Measurements from ENCODE around the gene EPRS1. TPM values are rescaled to one million over a fixed set of nuclear protein-coding genes. Genes with fewer than 3 reads are reported as not detected.

Gene EPRS1
- polyA plus RNA-seq, 2 of the 4 experiments (the other 2 are of a cell fraction) = 69.4 to 113 TPM

GRCh38 chr1:220031287-220031686, 15.0 kb downstream of the EPRS1 start (continued):
- TF ChIP-seq RNF2 (IDR thresholded peaks at IDR 0.05; ENCODE audit: borderline replicate concordance, low read depth) (no peak), ZNF302 (CRISPR knock-in tag; IDR thresholded peaks at IDR 0.05) (no peak), PHF8 (IDR thresholded peaks at IDR 0.05; ENCODE audit: borderline replicate concordance, low read depth) (no peak), FOXS1 (CRISPR knock-in tag; IDR thresholded peaks at IDR 0.05) (no peak), KDM5A (IDR thresholded peaks at IDR 0.05) (no peak), ESRRA (IDR thresholded peaks at IDR 0.05; ENCODE audit: borderline replicate concordance, low read length) (no peak), ZSCAN20 (CRISPR knock-in tag; IDR thresholded peaks at IDR 0.05) (no peak)

- ATAC-seq = no peak
These were observed 17.9 kb downstream of the EPRS1 start for GRCh38 chr1:220028346-220028895.

GRCh38 chr1:220019071-220019470, 27.2 kb downstream of the EPRS1 start:
- H3K9me3 ChIP-seq = no peaks in the 10 kb centered on the region
- CTCF ChIA-PET = interaction anchor here (1.2 kb wide), 1 partner anchor 17 kb away, joined by 3 read pairs; no protein-coding TSS in a partner anchor
- no peak overlapping the region for H3K27ac ChIP-seq
- FAIRE-seq (no peak), ATAC-seq (no peak), DNase-seq (ENCODE audit: low read depth in 1 of 2, low spot score in 1 of 2) (no peak)
- no peak overlapping the region for H3K4me3 ChIP-seq
- TF ChIP-seq FOSB (CRISPR knock-in tag; IDR thresholded peaks at IDR 0.05) = no peak
- no peak for TF ChIP-seq PHF8 (IDR thresholded peaks at IDR 0.05; ENCODE audit: borderline replicate concordance, low read depth)
- TF ChIP-seq JUN (IDR thresholded peaks at IDR 0.05) = no peak
- no peak for TF ChIP-seq NPAS2 (CRISPR knock-in tag; IDR thresholded peaks at IDR 0.05; ENCODE audit: borderline replicate concordance)
- no peak for TF ChIP-seq SMC3 (IDR thresholded peaks at IDR 0.05)
- TF ChIP-seq CHD2 (IDR thresholded peaks at IDR 0.05; ENCODE audit: low read length, partially characterized antibody) = no peak
- TF ChIP-seq MAFK (IDR thresholded peaks at IDR 0.05; ENCODE audit: partially characterized antibody) = peak; percentile 83
- H3K4me1 ChIP-seq = no peaks in the 10 kb centered on the region
- POLR2A ChIA-PET = no interaction called here
- no peak overlapping the region for H3K4me2 ChIP-seq

More at GRCh38 chr1:220028346-220028895, 17.9 kb downstream of the EPRS1 start:
- ChIA-PET CTCF (interaction anchor here (2.7 kb wide), 1 partner anchor 16 kb away, joined by 7 read pairs; no protein-coding TSS in a partner anchor), POLR2A (no interaction called here)
- DNase-seq (ENCODE audit: low read depth in 1 of 2, low spot score in 1 of 2) (no peak), FAIRE-seq (no peak)
- no peaks in the 10 kb centered on the region for H3K9me3 ChIP-seq
- no peak overlapping the region for H3K27ac ChIP-seq
- no peak overlapping the region for H3K4me3 ChIP-seq
- TF ChIP-seq HOXB13 (CRISPR knock-in tag; IDR thresholded peaks at IDR 0.05; ENCODE audit: low read depth) = no peak
- TF ChIP-seq ESRRA (IDR thresholded peaks at IDR 0.05; ENCODE audit: borderline replicate concordance, low read length) = no peak
- no peak for TF ChIP-seq CTCF (IDR thresholded peaks at IDR 0.05)
- TF ChIP-seq POLR2A (IDR thresholded peaks at IDR 0.05; ENCODE audit: low read length) = no peak
- WGBS (ENCODE audit: missing lambda C conversion rate) = 92% methylated on average over 4 of the region's 4 CpGs
- no peak overlapping the region for H3K4me2 ChIP-seq
- H3K4me1 ChIP-seq = no peaks in the 10 kb centered on the region

GRCh38 chr1:220013497-220013896, 32.8 kb downstream of the EPRS1 start:
- DNase-seq (ENCODE audit: low read depth in 1 of 2, low spot score in 1 of 2) (no peak), FAIRE-seq (no peak), ATAC-seq (no peak)
- POLR2A ChIA-PET = no interaction called here
- Histone ChIP-seq H3K9me3 (no peaks in the 10 kb centered on the region), H3K4me3 (no peak overlapping the region), H3K27ac (no peak overlapping the region), H3K4me2 (no peak overlapping the region), H3K4me1 (no peaks in the 10 kb centered on the region)
- WGBS (ENCODE audit: missing lambda C conversion rate) = 89% methylated on average over 3 of the region's 3 CpGs
- CTCF ChIA-PET = interaction anchor here (1.8 kb wide), 1 partner anchor 16 kb away, joined by 7 read pairs; no protein-coding TSS in a partner anchor
- TF ChIP-seq NPAS2 (CRISPR knock-in tag; IDR thresholded peaks at IDR 0.05; ENCODE audit: borderline replicate concordance) (no peak), ZC3H11A (IDR thresholded peaks at IDR 0.05) (no peak), HOXB5 (CRISPR knock-in tag; IDR thresholded peaks at IDR 0.05) (no peak), CHD2 (IDR thresholded peaks at IDR 0.05; ENCODE audit: low read length, partially characterized antibody) (no peak), KDM1A (IDR thresholded peaks at IDR 0.05; ENCODE audit: low read depth) (no peak), CBX2 (IDR thresholded peaks at IDR 0.05; ENCODE audit: borderline replicate concordance, low read depth) (no peak), MAZ (IDR thresholded peaks at IDR 0.05; ENCODE audit: borderline replicate concordance, low read depth, low read length) (no peak), GATA3 (IDR thresholded peaks at IDR 0.05; ENCODE audit: borderline replicate concordance) (no peak), RNF2 (IDR thresholded peaks at IDR 0.05; ENCODE audit: borderline replicate concordance, low read depth) (no peak), E2F6 (IDR thresholded peaks at IDR 0.05; ENCODE audit: borderline replicate concordance, low read depth) (no peak), MYC (IDR thresholded peaks at IDR 0.05; ENCODE audit: borderline replicate concordance, low read length) (no peak), FOSB (CRISPR knock-in tag; IDR thresholded peaks at IDR 0.05) (no peak), TFCP2L1 (CRISPR knock-in tag; IDR thresholded peaks at IDR 0.05) (no peak), MAFK (IDR thresholded peaks at IDR 0.05; ENCODE audit: partially characterized antibody) (no peak), REST (IDR thresholded peaks at IDR 0.05) (no peak), MAX (IDR thresholded peaks at IDR 0.05) (no peak)

Data from A549 (cell line).